Left forelimb (tissue), 1 donor: Measurements from ENCODE around the gene POLRMT.

Experiments used
- DNase-seq: peaks from one replicate; pipeline ENCODE4 v3.0.0-alpha.2; 2018; ENCODE audit warnings: low spot score

POLRMT gene

GRCh38 chr19:662962-663681, 29.8 kb upstream of the POLRMT start, which contains the start of gene RNF126:
TSS of gene RNF126 (minus strand) at chr19:663214. CDS start at chr19:663121, 93 bp downstream.
- peak; percentile 98 for DNase-seq

- DNase-seq: no peak
Measured at GRCh38 chr19:662207-662961, 29.0 kb upstream of the POLRMT start.

- no peak for DNase-seq
Measured at GRCh38 chr19:661427-662196, 28.3 kb upstream of the POLRMT start.

- DNase-seq: no peak
Measured at GRCh38 chr19:660793-661426, 27.6 kb upstream of the POLRMT start.

GRCh38 chr19:658916-659839, 25.8 kb upstream of the POLRMT start:
- no peak for DNase-seq

GRCh38 chr19:658059-658839, 24.9 kb upstream of the POLRMT start:
- no peak for DNase-seq

GRCh38 chr19:657611-658010, 24.3 kb upstream of the POLRMT start:
- no peak for DNase-seq

GRCh38 chr19:656751-657559, 23.6 kb upstream of the POLRMT start:
- DNase-seq: no peak

- no peak for DNase-seq
Measured at GRCh38 chr19:655691-656090, 22.4 kb upstream of the POLRMT start.

- no peak for DNase-seq
Measured at GRCh38 chr19:653425-653824, 20.1 kb upstream of the POLRMT start.

- no peak for DNase-seq
Measured at GRCh38 chr19:652467-653389, 19.4 kb upstream of the POLRMT start.

- no peak for DNase-seq
Measured at GRCh38 chr19:651991-652390, 18.7 kb upstream of the POLRMT start.

- no peak for DNase-seq
Measured at GRCh38 chr19:651114-651818, 17.9 kb upstream of the POLRMT start.

- DNase-seq: no peak
Measured at GRCh38 chr19:650121-650520, 16.8 kb upstream of the POLRMT start.

- no peak for DNase-seq
Measured at GRCh38 chr19:648904-649801, 15.8 kb upstream of the POLRMT start.

GRCh38 chr19:648305-648704, 15.0 kb upstream of the POLRMT start:
- DNase-seq: no peak
